Measurements from ENCODE around the gene CROCC2. TPM values are rescaled to one million over a fixed set of nuclear protein-coding genes. Genes with fewer than 3 reads are reported as not detected.

CROCC2 gene
- polyA plus RNA-seq, 1 experiment = not detected

GRCh38 chr2:240949791-240950705, 43.9 kb downstream of the CROCC2 start:
- CTCF ChIA-PET = no interaction called here
- H3K27ac ChIP-seq (ENCODE audit: low read depth, low read length) = no peak overlapping the region
- H3K9me3 ChIP-seq (ENCODE audit: control insufficient read depth, insufficient read depth, low read length) = no peaks in the 10 kb centered on the region; the same call in 1 of the 2 replicates
- no peak for DNase-seq (ENCODE audit: low read depth, low spot score)
- POLR2A ChIA-PET = no interaction called here
- no peak for TF ChIP-seq CTCF (IDR thresholded peaks at IDR 0.05; ENCODE audit: low read depth, low read length)
- peaks cover 39% of the 10 kb centered on the region for H3K27me3 ChIP-seq (ENCODE audit: control insufficient read depth, insufficient read depth, low read length)
- H3K4me3 ChIP-seq (ENCODE audit: low read depth, low read length) = no peak overlapping the region

DNA sequence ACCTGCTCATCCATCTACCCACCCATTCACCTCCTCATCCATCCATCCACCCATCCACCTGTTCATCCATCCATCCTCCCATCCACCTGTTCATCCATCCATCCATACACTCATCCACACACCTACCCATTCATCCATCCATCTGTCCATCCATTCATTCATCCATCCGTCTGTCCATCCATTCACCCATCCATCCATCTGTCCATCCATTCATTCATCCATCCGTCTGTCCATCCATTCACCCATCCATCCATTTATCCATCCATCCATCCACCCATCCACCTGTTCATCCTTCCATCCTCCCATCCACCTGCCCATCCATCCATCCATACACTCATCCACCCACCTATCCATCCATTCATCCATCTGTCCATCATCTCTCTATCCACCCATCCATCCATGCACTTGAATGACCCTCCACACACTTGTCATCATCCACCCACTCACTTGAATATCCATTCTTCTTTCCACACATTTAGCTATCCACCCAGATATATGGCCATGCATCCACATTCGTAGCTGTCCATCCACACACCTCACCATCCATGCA, 45.0 kb downstream of the CROCC2 start:
- H3K9me3 ChIP-seq (ENCODE audit: control insufficient read depth, insufficient read depth, low read length) = no peaks in the 10 kb centered on the region; the same call in 1 of the 2 replicates
- no peak for TF ChIP-seq CTCF (IDR thresholded peaks at IDR 0.05; ENCODE audit: low read depth, low read length)
- CTCF ChIA-PET = no interaction called here
- no peak overlapping the region for H3K27ac ChIP-seq (ENCODE audit: low read depth, low read length)
- POLR2A ChIA-PET = no interaction called here
- no peak for DNase-seq (ENCODE audit: low read depth, low spot score)
- no peak overlapping the region for H3K4me3 ChIP-seq (ENCODE audit: low read depth, low read length)
- H3K27me3 ChIP-seq (ENCODE audit: control insufficient read depth, insufficient read depth, low read length) = peaks cover 46% of the 10 kb centered on the region

DNA sequence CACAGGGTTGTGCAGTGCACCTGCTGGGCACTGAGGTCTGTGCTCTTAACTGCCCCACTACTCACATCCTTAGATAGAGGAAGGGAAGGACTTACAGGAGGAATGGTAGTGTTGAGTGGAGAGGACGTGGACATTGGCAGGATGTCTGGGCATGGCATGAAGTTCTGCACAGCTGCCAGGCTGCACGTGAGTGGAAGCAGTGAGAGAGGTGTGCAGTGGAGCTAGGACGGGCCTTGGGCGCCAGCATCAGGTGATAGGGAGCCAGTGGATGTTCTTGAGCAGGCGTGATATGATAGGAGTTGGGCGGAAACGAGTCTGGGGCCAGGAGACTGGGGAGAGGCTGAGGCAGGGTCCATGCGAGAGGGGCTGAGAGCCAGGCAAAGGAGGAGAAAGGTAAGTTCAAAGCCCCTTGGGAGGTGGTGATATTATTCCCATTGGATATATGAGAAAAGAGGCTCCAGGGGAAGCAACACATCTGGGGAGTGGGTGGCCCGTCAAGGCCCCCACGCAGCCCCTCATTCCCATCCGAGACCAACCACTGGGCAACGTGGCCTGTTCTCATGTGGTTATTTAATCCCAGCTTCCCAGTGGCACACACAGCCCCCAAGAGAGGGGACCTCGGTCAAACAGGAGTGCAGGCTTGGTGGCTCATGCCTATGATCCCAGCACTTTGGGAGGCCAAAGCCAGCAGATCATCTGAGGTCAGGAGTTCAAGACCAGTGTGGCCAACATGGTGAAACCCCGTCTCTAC, 46.5 kb downstream of the CROCC2 start:
- ChIA-PET CTCF (no interaction called here), POLR2A (no interaction called here)
- DNase-seq (ENCODE audit: low read depth, low spot score) = no peak
- no peak for TF ChIP-seq CTCF (IDR thresholded peaks at IDR 0.05; ENCODE audit: low read depth, low read length)
- Histone ChIP-seq H3K27ac (ENCODE audit: low read depth, low read length) (no peak overlapping the region), H3K9me3 (ENCODE audit: control insufficient read depth, insufficient read depth, low read length) (no peaks in the 10 kb centered on the region; the same call in 1 of the 2 replicates), H3K27me3 (ENCODE audit: control insufficient read depth, insufficient read depth, low read length) (peaks cover 54% of the 10 kb centered on the region), H3K4me3 (ENCODE audit: low read depth, low read length) (no peak overlapping the region)

DNA sequence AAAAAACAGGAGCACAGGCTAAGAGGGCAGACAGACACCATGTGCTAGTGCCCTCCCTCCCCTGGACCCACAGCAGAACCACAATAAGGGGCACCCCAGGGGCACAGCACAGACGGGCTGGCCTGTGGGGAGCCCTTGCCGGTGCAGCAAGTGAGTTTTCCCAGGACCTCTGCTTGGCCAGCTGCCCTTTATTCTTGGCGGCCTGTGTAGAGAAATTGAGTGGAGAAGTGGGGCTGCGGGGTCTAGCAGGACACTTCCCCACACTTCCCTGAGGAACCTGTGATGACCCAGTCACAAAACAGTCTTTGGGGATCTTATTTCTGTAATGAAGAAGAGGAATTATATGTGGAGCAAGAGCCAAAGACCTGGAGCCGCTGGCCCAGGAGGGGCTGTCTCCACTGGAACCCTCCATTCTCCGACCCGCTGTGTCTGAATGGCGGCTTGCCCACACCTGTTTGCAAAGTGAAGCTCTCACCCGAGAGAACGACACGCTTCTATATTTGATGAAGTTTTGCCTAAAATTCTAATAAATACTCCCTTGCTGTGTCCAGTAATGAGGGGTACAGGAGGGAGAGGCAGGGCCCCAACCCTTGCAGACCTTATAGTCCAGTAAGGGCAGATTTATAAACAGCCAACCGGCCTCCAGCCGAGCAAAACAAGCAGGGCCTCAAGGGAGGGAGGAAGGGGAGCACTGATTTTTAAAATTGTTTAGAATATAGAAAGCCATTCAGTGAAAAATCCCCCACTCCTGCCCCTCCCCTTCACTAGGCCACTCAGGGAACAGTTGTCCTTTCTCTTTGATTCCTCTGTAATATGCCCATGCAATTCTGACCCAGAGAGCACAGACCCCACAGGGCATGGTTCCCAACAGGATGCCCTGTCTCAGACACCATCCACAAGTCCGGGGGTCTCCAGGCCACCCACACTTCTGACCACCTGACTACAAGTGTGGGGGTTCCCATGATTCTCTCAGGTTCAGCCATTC, 47.6 kb downstream of the CROCC2 start:
- ChIA-PET POLR2A (no interaction called here), CTCF (no interaction called here)
- no peak for DNase-seq (ENCODE audit: low read depth, low spot score)
- Histone ChIP-seq H3K27me3 (ENCODE audit: control insufficient read depth, insufficient read depth, low read length) (peaks cover 54% of the 10 kb centered on the region), H3K9me3 (ENCODE audit: control insufficient read depth, insufficient read depth, low read length) (no peaks in the 10 kb centered on the region; the same call in 1 of the 2 replicates), H3K4me3 (ENCODE audit: low read depth, low read length) (no peak overlapping the region), H3K27ac (ENCODE audit: low read depth, low read length) (no peak overlapping the region)
- TF ChIP-seq CTCF (IDR thresholded peaks at IDR 0.05; ENCODE audit: low read depth, low read length) = no peak

Data from AG04450 (cell line).